NCI-H2171 (cell line): ENCODE data around the gene NLRP9.
"Not testable (repeated sequence)": the region's sequence is repeated elsewhere in the genome, so short reads cannot be mapped to it uniquely, and the experiment has no call there.

Experiments used
- DNase-seq: peaks from one replicate; lab custom pipeline; 2025; lab: John Stamatoyannopoulos, UW

Gene NLRP9

DNA sequence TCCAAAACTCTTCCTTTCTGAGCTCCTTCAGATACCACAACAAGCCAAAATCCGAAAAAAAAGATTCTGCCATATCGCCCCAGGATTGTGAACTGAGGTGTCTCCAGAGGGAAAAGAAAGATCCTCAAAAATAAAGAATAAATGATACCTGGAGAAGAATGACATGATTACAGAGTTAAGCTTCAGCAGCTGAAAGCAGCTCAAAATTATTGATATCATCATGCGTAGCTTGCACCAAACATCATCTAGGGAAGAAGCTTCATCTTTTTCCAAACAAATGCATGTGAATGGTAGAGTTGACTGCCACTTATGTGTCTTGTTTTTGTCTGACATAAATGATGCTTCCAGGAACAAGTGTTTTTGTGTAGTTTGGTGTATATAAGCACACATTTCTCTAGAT is at the start of gene NLRP9:
Gene NLRP9, minus strand, starts transcription at position 101 of the 400 bp plus-strand sequence. Its CDS starts 28 bp downstream, at position 73.
- DNase-seq, result no peak

DNA sequence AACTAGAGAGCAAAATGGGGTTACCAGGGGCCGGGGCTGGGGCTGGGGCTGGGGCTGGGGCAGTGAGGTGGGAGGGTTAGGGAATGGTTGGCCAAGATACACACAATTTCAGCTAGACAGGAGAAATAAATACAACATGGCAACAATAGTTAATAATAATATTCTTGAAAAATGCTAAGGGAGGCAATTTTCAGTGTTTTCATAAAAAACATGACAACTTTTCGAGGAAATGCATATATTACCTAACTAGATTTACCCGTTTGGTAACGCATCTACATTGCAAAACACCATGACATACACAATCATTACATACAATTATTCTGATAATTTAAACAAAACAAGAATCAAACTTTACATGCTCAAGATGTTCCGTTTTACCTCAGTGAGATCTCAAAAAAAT is 42.9 kb upstream of the NLRP9 start:
- DNase-seq, result no peak

DNA sequence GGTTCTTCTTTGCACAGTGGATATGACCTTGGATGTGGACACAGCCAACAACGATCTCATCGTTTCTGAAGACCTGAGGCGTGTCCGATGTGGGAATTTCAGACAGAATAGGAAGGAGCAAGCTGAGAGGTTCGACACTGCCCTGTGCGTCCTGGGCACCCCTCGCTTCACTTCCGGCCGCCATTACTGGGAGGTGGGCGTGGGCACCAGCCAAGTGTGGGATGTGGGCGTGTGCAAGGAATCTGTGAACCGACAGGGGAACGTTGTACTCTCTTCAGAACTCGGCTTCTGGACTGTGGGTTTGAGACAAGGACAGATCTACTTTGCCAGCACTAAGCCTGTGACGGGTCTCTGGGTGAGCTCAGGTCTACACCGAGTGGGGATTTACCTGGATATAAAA is 40.1 kb upstream of the NLRP9 start:
- DNase-seq, result no peak

DNA sequence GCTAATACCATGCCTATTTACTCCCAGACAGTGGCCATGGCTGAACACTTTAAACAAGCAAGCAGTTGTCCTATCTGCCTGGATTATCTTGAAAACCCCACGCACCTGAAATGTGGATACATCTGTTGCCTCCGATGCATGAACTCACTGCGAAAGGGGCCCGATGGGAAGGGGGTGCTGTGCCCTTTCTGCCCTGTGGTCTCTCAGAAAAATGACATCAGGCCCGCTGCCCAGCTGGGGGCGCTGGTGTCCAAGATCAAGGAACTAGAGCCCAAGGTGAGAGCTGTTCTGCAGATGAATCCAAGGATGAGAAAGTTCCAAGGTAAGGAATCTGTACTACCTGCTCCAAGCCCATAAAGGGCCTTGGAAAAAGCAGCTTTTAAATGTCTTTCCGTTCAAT is 39.3 kb upstream of the NLRP9 start:
- DNase-seq, result no peak

DNA sequence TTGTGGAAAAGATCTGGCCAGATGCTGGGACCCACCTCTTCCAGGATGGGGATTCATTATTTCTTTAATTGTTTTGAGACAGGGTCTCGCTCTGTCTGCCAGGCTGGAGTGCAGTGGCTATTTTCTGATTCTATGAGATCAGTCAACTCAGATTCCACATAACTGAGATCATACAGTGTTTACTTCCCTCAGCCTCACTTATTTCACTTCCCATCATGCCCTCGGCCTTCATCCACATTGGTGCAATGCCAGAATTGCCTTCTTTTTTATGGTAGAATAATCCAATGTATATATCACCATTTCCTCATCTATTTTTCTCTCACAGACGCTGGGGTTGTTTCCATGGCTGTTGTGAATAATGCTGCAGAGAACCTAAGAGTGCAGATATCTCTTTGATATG is 31.4 kb upstream of the NLRP9 start:
- not testable (repeated sequence) for DNase-seq

DNA sequence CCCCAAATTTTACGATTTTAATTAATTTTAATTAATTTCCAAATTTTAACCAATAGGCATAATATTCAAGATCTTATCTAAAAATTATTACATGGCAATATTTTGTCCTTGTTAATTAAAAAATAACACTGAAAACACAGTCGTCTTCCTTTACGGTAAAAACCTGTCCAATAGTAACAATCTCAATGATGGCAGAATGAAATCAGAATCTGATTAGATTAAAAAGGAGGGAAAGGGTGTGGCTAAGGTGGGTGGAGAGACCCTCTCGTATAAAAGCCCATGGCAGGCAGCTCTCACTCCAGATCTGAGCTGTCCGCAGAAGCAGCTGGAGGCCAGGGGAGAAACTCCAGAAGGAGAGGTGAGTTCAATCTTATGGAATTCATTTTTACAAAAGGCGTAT is 30.6 kb upstream of the NLRP9 start, which contains the start of gene RFPL4AL1:
Gene RFPL4AL1, plus strand, starts transcription at position 301 of the 400 bp plus-strand sequence. CDS start 2,687 bp downstream, outside the sequence.
- not testable (repeated sequence) for DNase-seq

DNA sequence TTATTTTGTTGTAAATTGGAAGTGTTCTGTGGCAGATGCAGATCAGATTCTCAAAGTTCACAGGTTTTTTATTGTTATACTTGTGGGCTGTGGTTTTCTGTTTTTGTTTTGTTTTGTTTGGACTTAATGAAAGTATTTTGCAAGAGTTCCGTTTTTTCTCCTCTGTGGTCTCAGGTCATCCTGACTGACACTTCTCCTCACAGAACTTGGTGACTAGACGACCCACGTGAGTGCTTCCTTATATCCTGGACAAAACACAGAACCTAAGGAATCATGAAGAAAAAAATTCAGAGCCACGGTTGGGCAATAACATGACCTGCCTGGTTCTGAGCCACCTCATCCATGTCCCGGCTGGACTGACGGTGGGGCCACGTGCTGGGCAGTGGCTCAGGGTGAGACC is 28.3 kb upstream of the NLRP9 start:
- no peak for DNase-seq

DNA sequence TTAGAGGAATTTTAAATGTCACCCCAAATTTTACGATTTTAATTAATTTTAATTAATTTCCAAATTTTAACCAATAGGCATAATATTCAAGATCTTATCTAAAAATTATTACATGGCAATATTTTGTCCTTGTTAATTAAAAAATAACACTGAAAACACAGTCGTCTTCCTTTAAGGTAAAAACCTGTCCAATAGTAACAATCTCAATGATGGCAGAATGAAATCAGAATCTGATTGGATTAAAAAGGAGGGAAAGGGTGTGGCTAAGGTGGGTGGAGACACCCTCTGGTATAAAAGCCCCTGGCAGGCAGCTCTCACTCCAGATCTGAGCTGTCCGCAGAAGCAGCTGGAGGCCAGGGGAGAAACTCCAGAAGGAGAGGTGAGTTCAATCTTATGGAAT is 20.6 kb upstream of the NLRP9 start, which contains the start of gene RFPL4A:
Gene RFPL4A, plus strand, starts transcription at position 301 of the 400 bp plus-strand sequence. CDS start 2,704 bp downstream, outside the sequence.
- DNase-seq, result not testable (repeated sequence)

DNA sequence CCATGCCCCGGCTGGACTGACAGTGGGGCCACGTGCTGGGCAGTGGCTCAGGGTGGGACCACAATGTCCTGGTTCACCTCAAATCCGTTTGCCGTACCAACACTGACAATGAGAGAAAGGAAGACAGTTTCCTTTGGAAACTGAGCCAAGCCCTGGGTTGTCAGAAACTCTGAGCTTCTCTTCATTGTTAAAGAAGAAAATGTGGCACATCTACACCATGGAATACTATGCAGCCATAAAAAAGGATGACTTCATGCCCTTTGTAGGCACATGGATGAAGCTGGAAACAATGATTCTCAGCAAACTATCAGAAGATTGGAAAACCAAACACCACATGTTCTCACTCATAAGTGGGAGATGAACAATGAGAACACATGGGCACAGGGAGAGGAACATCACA is 18.6 kb upstream of the NLRP9 start:
- DNase-seq, result not testable (repeated sequence)

DNA sequence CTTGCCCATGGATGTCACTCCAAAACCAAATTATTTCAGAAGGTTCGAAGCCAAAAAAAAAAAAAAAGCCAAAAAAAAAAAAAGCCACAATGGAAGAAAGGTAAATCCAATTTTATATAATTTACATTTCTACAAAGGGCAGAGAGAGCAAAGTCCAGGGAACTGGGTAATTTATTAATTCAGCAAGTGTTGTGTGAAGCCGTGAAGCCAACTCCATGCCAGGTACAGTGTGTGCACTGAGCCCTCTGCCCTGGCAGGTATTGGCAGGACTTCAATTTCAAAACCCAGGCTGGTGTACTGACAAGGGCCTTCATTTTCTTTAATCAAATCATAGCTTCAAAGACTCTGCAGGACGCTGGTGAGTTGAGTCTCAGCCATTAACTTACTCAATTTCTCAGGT is 15.2 kb upstream of the NLRP9 start:
- no peak for DNase-seq

DNA sequence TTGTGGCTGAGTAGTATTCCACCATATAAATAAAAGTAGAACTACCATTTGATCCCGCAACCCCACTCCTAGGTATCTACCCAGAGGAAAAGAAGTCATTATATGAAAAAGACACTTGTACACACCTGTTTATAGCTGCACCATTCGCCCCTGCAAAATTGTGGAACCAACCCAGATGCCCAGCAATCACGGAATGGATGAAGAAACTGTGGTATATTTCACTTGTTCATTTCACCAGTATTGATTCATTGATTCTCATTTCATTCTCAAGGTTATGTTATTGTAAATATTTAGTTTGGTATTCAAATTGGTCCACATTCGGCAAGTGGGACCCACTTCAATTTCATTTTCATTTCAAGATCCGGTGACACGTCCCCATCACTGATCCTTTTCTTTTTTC is 12.5 kb upstream of the NLRP9 start:
- no peak for DNase-seq

DNA sequence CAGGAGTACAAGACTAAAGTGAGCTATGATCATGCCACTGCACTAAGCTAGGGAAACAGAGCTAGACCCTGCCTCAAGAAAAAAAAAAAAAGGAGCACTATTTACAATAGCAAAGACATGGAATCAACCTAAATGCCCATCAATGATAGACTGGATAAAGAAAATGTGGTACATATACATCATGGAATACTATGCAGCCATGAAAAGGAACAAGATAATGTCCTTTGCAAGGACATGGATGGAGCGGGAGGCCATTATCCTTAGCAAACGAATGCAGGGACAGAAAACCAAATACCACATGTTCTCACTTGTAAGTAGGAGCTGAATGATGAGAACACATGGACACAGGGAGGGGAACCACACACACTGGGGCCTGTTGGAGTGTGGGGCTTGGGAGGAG is 7.8 kb downstream of the NLRP9 start:
- DNase-seq, result not testable (repeated sequence)

DNA sequence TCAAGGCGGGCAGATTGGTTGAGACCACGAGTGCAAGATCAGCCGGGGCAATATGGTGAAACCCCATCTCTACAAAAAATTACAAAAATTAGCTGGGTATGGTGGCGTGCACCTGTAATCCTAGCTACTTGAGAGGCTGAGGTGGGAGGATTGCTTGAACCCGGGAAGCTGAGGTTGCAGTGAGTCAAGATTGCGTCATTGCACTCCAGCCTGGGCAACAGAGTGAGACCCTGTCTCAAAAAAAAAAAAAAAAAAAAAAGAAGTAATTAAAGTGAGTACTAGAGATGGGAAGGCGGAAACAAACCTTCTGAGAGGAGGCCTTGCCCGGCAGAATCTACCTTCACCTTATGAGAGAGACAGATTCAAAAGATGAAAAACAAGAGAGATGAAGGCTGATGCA is 14.7 kb downstream of the NLRP9 start:
- DNase-seq, result no peak

DNA sequence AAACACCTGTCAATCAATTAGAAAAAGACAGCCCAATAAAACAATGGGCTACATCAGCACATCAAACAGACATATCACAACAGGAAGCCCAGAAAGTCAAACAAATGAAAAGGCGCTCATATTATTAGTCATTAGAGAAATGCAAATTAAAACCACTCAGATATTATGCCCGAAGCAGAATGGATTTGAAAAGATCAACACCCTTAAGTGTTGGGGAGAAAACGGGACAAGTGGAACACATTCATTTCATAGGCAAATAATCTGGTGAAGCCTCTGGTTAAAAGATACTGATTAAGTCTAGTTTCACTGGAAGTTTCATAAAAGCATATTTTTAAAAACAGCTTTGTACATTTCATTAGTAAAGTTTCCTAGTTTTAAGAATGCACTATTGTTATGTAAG is 17.4 kb downstream of the NLRP9 start:
- no peak for DNase-seq

DNA sequence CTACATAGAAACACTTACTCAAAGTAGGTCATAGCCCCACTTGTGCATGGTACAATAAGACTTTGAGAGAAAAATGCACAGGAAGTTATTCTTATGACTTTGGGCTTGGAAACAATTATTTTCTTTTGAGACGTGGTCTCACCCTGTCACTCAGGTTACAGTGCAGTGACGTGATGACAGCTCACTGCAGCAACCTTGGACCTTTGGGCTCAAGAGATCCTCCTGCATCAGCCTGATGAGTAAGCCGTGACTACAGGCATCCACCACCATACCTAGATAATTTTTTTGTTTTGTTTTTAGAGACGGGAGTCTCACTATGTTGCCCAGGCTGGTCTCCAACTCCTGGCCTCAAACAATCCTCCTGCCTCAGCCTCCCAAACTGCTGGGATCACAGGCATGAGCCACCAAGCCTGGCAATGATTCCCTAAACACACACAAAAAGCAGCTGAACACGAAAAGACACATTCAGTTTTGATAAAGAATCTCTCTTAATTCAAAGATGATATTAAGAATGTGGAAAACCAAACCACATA is 17.9 kb downstream of the NLRP9 start:
- no peak for DNase-seq

DNA sequence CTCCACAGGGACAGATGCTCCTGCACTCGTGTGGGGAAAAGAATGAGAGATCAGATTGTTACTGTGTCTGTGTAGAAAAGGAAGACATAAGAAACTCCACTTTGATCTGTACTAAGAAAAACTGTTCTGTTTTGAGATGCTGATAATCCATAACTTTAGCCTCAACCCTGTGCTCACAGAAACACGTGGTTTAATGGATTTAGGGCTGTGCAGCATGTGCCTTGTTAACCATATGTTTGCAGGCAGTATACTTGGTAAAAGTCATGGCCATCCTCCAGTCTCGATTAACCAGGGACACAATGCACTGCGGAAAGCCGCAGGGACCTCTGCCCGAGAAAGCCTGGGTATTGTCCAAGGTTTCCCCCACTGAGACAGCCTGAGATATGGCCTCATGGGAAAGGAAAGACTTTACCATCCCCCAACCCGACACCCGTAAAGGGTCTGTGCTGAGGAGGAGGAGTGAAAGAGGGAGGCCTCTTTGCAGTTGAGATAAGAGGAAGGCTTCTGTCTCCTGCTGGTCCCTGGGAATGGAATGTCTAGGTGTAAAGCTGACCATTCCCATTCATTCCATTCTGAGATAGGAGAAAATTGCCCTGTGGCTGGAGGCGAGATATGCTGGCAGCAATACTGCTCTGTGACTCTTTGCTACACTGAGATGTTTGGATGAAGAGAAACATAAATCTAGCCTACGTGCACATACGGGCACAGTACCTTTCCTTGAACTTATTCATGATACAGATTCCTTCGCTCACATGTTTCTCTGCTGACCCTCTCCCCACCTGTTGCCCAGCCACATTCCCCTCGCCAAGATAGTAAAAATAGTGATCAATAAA is 20.1 kb downstream of the NLRP9 start:
- DNase-seq, result not testable (repeated sequence)

DNA sequence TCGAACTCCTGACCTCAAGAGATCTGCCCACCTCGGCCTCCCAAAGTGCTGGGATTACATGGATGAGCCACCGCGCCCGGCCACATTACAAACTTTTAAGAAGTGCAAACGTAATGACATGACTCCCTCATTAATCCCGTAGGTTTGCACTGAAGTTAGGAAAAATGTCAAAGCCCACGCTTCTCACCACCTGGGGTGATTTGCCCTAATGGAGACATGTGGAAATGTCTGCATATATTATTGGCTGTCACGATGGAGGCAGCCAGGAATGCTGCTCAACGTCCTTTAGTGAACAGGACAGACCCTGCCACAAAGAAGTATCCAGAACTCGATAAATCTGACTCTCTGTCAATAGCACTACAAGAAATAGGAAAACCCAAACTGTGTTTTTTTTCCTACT is 21.0 kb downstream of the NLRP9 start:
- DNase-seq, result no peak

DNA sequence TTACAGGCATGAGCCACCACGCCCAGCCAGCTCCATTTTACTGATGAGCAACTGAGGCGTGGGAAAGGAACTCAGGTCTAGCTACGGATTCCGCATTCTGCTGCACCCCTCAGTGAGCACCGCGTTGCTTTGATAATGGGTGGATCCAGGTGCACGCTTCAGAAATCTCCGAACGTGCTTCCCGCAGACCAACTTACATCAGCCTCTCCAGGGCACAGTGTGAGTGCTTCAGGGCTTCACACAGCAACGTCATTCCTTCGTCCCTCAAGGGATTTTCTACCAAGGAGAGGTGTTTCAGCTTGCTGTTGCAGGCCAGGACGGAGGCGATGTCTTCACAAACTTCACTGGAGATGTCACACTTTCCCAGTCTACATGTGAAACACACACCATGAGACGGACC is 21.7 kb downstream of the NLRP9 start:
- no peak for DNase-seq

DNA sequence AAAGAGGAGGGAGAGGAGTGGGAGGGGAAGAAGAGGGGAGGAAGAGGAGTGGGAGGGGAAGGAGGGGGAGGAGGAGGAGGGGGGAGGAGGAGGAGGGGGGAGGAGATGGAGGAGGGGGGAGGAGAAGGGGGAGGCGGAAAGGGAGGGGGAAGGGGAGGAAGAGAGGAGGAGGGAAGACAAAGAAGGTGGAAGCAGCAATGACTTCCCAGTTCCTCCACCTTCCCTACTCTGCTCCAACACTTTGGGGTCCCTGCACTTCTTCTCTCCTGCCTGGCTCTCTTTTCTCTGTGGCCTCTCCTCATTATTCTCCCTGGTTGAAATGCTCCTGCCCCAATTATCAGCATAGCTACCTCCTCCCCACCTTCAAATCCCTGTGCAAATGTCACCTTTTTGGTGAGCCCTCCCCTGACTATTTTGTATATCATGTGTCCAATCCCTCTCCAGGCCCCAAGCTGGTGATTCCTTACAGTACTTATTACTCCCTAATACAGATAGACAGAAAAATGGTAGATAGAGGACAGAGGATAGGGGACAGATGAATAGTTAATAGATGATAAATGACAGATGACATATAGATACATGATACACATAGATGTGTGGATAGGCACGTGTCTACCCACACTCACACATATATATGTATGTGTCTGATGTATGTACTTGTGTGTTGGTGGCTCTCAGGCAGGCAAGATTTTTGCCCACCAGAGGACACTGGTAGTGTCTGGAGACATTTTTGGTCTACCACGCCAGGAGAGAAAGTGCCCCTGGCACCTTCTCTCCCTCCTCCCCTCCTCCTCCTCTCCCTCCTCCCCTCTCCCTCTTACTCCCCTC is 25.2 kb downstream of the NLRP9 start:
- no peak for DNase-seq

DNA sequence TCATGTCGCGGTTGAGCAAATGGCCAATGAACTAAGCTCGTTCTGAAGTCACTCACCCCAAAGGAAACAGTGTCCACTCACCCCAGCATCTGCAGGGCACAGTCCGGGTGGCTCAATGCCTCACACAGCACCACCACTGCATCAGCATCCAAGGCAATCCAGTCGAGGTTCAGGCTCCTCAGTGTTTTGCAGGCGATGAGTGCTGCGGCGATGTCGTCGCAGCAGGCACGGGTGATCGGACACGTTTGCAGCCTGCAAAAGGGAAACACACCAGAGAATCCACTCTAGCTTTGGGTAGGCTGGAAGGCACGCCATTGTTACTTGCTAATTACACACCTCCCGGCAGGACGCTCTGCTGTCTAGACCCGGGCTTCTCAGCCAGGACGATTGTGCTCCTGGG is 26.5 kb downstream of the NLRP9 start:
- DNase-seq, result no peak

DNA sequence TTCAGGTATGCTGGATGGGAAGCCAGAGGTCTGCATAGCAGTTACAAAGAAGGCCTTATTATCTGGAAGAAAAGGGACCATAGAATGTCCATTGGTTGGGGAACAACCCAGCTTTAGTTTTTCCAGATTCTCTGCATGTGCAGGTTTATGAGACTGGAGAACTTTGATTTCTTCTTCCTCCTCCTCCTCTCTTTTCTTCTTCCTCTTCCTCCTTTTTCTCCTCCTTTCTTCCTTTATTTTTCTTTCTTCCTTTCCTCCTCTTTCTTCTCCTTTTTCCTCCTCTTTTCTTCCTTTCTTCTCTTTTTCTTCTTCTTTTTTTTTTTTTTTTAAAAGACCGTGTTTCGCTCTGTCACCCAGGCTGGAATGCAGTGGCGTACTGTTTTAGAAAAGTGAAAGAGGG is 32.2 kb downstream of the NLRP9 start:
- DNase-seq, result no peak

DNA sequence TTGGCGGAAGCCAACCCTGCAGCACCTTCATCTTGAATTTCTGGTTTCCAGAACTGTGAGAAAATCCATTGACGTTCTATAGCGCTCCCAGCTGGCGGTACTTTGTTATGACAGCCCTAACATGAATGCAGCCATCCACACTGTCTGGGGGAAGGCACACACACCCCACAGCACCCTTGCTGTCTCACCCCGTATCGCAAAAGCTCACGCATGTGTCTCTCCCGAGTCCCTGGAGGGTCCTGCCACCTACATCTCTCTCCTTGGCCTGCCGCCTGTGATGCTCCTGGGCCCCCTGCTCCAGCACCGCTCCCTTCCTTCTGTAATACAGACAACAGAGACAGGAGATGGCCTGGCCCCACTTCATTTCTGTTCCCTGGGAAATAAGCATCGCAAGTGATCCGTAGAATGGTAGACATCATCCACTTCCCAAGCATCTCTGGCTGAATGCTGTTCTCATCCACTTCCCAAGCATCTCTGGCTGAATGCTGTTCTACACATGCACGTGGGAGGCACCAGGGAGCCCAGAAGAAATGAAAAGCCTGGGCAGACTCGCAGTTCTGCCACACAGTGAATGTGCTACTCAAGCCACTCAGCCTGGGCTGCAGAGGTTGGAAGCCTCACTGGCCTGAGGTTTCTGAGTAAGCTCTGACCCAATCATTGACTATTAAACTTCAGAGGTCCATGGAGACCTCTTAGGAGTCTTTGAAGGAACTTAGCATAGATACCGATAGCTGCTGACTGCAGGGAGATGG is 33.5 kb downstream of the NLRP9 start:
- DNase-seq, result no peak
